GM19193 (cell line): ENCODE data around the gene OR10K1.

Experiments
- POLR2A ChIP-seq: IDR thresholded peaks from 4 replicates; pipeline ENCODE4 v1.6.1; 2011; ENCODE audit not compliant: insufficient read depth, insufficient read length; ENCODE audit errors: extremely low read depth

OR10K1 gene

DNA sequence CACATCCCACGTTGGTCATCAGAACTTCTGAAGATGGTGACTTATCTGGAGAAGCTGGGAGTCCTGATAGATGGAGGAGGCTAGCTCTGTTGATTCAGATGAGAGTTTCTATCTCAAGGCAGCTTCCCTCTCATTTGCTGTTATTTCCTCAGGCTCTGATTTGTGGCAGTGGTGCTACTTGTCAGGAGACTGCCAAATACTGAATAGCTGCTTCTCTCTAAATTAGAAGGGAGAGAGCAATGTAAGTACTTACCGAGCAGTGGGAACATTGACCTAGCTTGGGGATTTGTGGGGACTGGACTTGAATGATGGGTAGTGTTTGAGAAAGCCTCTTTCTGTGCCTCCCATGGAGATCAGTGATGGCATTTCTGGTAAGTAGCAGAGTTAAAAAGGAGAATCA, at the start of gene OR10K1:
Gene OR10K1 (plus strand): TSS at position 301 of the 400 bp plus-strand sequence. CDS start 3,728 bp downstream, outside the sequence.
- no peak for TF ChIP-seq POLR2A

DNA sequence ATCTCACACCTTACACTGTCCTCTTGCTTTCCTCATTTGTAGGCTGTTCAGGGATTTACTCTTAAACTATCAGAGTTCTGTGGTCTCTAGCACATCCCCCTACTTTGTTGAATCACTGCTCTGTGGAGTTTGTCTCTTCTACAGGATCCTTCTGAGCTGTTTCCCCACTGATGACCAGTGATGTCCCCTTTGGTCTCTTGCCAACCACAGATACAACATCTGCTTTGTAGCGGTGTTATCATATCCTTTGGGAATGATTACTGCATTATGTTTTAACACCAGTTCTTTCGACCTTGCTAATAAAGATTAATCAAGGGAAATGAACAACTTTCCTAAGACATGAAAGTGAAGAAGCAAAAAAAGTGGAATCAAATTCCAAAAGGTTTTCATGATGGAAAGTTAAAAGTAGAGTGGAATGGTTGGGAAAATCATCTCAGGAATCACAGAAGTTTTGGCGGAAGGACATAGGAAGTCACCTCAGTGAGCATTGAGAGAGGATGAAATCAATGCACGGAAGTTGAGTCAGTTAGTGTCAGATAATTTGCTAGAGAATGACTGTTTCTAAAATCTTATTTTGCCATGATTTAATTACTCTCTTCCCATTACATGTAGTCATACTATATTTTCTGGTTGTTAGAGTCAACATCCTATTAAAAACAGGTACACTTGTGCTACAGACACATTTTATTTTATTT, 46.8 kb upstream of the OR10K1 start:
- no peak for TF ChIP-seq POLR2A

DNA sequence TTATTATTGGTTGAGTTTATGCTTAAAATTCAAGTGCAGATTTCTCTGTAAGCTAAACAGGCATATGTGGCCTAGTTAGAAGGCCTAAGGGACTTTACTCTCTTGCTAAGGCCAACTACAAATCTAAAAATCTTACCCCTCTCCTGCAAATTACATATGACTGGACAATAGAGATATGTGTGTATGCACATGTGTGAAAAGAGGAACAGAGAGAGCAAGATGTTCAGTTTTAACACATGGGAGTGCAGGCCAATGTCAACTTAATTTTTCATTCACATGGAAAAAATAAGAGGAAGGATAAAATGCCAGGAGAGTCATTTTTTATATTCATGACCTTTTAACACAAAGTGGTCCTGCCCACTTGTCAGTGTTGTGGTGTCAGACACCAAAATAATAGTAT, 44.0 kb upstream of the OR10K1 start:
- no peak for TF ChIP-seq POLR2A

GRCh38 chr1:158422212-158422611, 39.4 kb upstream of the OR10K1 start:
- no peak for TF ChIP-seq POLR2A

DNA sequence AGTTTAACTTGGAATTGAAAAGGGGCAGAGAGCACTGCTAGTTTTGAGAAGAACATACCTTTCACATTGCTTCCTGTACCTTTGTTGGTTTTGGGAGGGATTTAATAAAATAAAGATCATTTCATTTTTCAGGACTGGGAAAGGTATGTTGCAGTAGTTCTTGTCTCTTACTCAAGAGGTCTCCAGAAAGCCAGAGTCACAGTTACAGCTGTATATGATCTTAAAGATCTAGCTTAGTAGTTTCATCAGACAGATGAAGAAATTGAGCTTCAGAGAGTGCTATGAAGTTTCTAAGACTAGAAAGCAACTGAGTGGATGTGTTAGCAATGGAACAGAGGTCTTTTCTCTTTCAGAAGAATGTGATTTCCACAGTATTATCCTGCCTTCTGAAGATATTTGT, 36.6 kb upstream of the OR10K1 start:
- TF ChIP-seq POLR2A, result no peak

DNA sequence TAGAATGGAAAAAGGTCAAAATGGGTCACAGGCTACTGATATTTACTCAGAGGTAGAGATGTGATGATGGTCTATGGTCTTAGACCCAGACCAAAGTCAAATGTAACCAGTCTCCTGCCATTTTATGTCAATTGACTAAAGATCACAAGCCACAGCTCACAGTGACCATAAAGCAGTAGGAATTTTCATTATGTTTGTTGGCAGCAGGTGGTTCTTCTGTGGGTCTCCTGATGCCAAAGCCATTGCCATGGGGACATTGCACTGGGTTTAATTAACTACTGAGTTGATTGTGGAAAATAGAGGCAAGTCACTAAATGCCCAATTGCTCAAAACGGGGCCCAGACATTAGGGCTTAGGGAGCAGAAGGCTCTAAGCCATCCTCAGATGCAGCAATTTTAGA, 35.5 kb upstream of the OR10K1 start, which contains the start of gene OR10K2:
Gene OR10K2 (minus strand): TSS at position 101 of the 400 bp plus-strand sequence. CDS start 5,371 bp downstream, outside the sequence.
- TF ChIP-seq POLR2A, result no peak

DNA sequence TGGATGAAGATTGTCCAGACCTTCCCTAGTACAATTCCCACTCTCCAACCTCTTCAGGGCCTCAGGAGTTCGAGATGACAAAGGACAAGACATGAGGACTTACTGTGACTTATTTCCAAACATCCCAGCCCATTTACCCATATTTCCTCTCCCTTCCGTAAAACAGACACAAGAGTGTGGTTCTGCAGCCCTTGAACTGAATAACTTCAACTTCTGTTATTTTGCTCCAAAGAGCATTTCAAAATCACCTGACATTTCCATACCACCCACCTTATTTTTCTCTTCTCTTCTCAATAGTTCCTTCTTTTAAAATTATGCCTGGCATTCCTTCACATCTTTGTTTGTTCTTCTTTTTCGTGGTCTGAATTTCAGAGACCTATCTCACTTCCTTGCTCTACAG, 26.9 kb upstream of the OR10K1 start:
- no peak for TF ChIP-seq POLR2A

DNA sequence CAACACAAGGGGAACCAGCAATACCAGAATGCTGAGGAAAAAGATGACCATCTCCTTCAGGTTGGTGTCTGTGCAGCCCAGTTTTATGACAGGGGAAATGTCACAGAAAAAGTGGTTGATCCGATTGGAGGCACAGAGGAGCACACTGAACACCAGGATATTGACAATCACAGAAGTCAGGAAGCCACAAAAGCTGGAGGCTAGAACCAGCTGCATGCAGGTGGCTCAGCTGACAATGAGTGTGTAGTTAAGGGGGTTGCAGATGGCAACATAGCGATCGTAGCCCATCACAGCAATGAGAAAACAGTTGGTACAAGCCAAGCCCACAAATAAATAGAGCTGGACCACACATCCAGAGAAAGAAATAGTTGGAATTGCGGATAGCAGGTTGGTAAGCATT, 16.3 kb upstream of the OR10K1 start:
- no peak for TF ChIP-seq POLR2A

DNA sequence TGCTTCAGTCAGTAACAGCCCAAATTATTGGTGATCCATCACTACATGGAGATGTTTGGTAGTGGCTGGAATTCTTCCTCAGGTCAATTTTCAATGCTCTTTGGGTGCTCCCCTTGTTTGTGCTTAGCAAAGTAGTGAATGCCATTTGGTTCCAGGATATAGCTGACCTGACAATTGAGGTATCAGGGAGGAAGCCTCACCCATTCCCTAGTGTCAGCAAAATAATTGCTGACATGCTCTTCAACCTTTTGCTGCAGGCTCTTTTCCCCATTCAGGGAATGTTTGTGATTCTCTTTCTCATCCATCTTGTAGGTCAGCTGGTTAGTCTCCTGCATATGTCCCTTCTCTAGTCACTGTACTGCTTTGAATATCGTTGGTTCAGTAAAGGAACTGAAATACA, 7.1 kb upstream of the OR10K1 start:
- TF ChIP-seq POLR2A, result no peak

GRCh38 chr1:158457246-158457645, 4.4 kb upstream of the OR10K1 start:
- TF ChIP-seq POLR2A, result no peak

- no peak for TF ChIP-seq POLR2A
Observed at GRCh38 chr1:158458263-158458662, 3.4 kb upstream of the OR10K1 start.

- no peak for TF ChIP-seq POLR2A
Observed at GRCh38 chr1:158471920-158472319, 10.3 kb downstream of the OR10K1 start, which contains the start of gene OR10R2. OR10R2 (plus strand) TSS chr1:158472220; CDS start chr1:158472326, 106 bp downstream.

DNA sequence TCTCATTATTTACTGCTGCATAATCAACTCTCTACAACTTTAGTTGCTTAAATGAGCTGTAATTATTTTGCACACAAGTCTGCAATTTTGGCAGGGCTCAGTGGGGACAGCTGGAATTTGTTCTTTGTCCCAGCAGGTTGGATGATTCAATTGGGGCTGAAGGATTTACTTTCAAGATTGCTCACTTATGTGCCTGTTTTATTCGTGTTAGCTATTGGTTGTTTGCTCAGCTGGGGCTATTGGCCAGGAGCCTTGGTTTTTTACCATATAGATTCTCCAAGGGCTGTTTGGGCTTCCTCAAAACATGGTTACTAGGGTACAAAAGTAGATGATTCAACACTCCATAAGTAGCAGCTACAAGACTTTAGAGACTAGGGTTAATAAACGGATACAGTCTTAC, 23.8 kb downstream of the OR10K1 start:
- TF ChIP-seq POLR2A, result no peak

DNA sequence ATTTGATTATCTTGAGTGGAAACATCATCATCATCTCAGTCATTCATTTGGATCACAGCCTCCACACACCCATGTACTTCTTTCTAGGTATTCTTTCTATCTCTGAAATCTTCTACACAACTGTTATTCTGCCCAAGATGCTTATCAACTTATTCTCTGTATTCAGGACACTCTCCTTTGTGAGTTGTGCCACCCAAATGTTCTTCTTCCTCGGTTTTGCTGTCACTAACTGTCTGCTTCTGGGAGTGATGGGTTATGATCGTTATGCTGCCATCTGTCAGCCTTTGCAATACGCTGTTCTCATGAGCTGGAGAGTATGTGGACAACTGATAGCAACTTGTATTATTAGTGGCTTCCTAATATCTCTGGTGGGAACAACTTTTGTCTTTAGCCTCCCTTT, 29.7 kb downstream of the OR10K1 start:
- TF ChIP-seq POLR2A, result no peak

GRCh38 chr1:158493054-158493453, 31.4 kb downstream of the OR10K1 start:
- no peak for TF ChIP-seq POLR2A

- TF ChIP-seq POLR2A, result no peak
Observed at GRCh38 chr1:158494796-158495195, 33.2 kb downstream of the OR10K1 start.

GRCh38 chr1:158496374-158496773, 34.7 kb downstream of the OR10K1 start:
- TF ChIP-seq POLR2A, result no peak
